ENCODE measurements around the gene GLCCI1.

GLCCI1 gene

DNA sequence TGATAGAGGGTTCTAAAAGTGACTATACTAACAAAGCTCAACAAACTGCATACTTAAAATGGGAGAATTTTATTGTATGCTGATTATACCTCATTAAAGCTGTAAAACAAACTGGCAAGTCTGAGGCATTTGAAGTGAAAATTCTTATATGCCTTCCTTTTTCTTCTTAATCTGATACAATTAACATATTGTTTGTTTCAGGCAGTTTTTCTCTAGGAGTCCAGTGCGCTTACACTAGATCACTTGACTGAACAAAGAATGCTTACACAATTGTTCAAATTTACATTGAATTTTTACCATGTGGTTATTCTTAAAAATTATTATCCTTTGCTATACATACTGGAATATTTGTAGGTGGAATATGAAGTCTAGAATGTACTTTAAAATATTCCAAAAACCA lies 89.0 kb downstream of the GLCCI1 start:
- Histone ChIP-seq H3K4me2 (ENCODE audit: low read depth, low read length, poor library complexity, severe bottlenecking) (no peak overlapping the region), H2AFZ (ENCODE audit: low read depth, low read length, severe bottlenecking) (no peak overlapping the region), H3K27ac (ENCODE audit: low read depth, low read length) (no peak overlapping the region), H4K20me1 (ENCODE audit: low read depth, low read length) (no peaks in the 10 kb centered on the region), H3K79me2 (ENCODE audit: insufficient read depth, low read length) (no peaks in the 10 kb centered on the region), H3K9me2 (replicated peaks; ENCODE audit: insufficient read depth, low read length) (no peaks in the 10 kb centered on the region), H3K9ac (ENCODE audit: low read length) (no peak overlapping the region), H3K36me3 (ENCODE audit: low read length) (no peaks in the 10 kb centered on the region), H3K27me3 (ENCODE audit: low read length) (no peaks in the 10 kb centered on the region), H3F3A (ENCODE audit: insufficient read depth) (no peaks in the 10 kb centered on the region), H3K9me3 (ENCODE audit: insufficient read depth, low read length) (no peaks in the 10 kb centered on the region), H3K4me3 (ENCODE audit: insufficient read depth, low read length, poor library complexity, severe bottlenecking) (no peak overlapping the region)
- TF ChIP-seq EZH2phosphoT487 (conservative IDR thresholded peaks at IDR 0.05; ENCODE audit: low read length) = no peak
- TF ChIP-seq, protein P1, sequence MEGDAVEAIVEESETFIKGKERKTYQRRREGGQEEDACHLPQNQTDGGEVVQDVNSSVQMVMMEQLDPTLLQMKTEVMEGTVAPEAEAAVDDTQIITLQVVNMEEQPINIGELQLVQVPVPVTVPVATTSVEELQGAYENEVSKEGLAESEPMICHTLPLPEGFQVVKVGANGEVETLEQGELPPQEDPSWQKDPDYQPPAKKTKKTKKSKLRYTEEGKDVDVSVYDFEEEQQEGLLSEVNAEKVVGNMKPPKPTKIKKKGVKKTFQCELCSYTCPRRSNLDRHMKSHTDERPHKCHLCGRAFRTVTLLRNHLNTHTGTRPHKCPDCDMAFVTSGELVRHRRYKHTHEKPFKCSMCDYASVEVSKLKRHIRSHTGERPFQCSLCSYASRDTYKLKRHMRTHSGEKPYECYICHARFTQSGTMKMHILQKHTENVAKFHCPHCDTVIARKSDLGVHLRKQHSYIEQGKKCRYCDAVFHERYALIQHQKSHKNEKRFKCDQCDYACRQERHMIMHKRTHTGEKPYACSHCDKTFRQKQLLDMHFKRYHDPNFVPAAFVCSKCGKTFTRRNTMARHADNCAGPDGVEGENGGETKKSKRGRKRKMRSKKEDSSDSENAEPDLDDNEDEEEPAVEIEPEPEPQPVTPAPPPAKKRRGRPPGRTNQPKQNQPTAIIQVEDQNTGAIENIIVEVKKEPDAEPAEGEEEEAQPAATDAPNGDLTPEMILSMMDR (IDR thresholded peaks at IDR 0.05; ENCODE audit: insufficient read depth, low read length, poor library complexity, severe bottlenecking) = no peak

- H3K27ac ChIP-seq (ENCODE audit: low read depth, low read length) = no peak overlapping the region
- no peaks in the 10 kb centered on the region for H3K9me2 ChIP-seq (replicated peaks; ENCODE audit: insufficient read depth, low read length)
- no peaks in the 10 kb centered on the region for H3K36me3 ChIP-seq (ENCODE audit: low read length)
- no peaks in the 10 kb centered on the region for H3K27me3 ChIP-seq (ENCODE audit: low read length)
- H4K20me1 ChIP-seq (ENCODE audit: low read depth, low read length) = no peaks in the 10 kb centered on the region
- H3K4me2 ChIP-seq (ENCODE audit: low read depth, low read length, poor library complexity, severe bottlenecking) = no peak overlapping the region
- H3K9me3 ChIP-seq (ENCODE audit: insufficient read depth, low read length) = no peaks in the 10 kb centered on the region
- TF ChIP-seq EZH2phosphoT487 (conservative IDR thresholded peaks at IDR 0.05; ENCODE audit: low read length) = no peak
- TF ChIP-seq, protein P1 (IDR thresholded peaks at IDR 0.05; ENCODE audit: insufficient read depth, low read length, poor library complexity, severe bottlenecking) = no peak
- H3K9ac ChIP-seq (ENCODE audit: low read length) = no peak overlapping the region
- no peak overlapping the region for H2AFZ ChIP-seq (ENCODE audit: low read depth, low read length, severe bottlenecking)
- H3K4me3 ChIP-seq (ENCODE audit: insufficient read depth, low read length, poor library complexity, severe bottlenecking) = no peak overlapping the region
- no peaks in the 10 kb centered on the region for H3F3A ChIP-seq (ENCODE audit: insufficient read depth)
- no peaks in the 10 kb centered on the region for H3K79me2 ChIP-seq (ENCODE audit: insufficient read depth, low read length)
Measured at GRCh38 chr7:8058322-8058721, 89.7 kb downstream of the GLCCI1 start.

DNA sequence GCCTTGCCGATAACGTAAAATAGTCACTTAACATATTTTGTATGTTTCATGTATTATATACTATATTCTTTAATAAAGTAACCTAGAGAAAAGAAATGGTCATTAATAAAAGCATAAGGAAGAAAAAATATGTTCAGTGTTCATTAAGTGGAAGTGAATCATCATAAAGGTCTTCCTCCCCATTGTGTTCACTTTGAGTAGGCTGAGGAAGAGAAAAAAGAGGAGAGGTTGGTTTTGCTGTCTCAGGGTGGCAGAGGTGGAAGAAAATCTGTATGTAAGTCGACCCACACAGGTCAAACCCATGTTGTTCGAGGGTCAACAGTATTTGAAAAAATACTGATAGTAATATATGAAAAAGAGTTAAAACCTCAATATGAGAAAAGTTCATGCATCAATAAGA lies 90.3 kb downstream of the GLCCI1 start:
- no peaks in the 10 kb centered on the region for H3K9me3 ChIP-seq (ENCODE audit: insufficient read depth, low read length)
- no peak overlapping the region for H3K27ac ChIP-seq (ENCODE audit: low read depth, low read length)
- no peaks in the 10 kb centered on the region for H3K36me3 ChIP-seq (ENCODE audit: low read length)
- no peaks in the 10 kb centered on the region for H3K9me2 ChIP-seq (replicated peaks; ENCODE audit: insufficient read depth, low read length)
- no peak overlapping the region for H3K4me2 ChIP-seq (ENCODE audit: low read depth, low read length, poor library complexity, severe bottlenecking)
- H3F3A ChIP-seq (ENCODE audit: insufficient read depth) = no peaks in the 10 kb centered on the region
- H3K9ac ChIP-seq (ENCODE audit: low read length) = no peak overlapping the region
- no peak for TF ChIP-seq EZH2phosphoT487 (conservative IDR thresholded peaks at IDR 0.05; ENCODE audit: low read length)
- TF ChIP-seq, protein P1 (IDR thresholded peaks at IDR 0.05; ENCODE audit: insufficient read depth, low read length, poor library complexity, severe bottlenecking) = no peak
- no peaks in the 10 kb centered on the region for H4K20me1 ChIP-seq (ENCODE audit: low read depth, low read length)
- H2AFZ ChIP-seq (ENCODE audit: low read depth, low read length, severe bottlenecking) = no peak overlapping the region
- H3K79me2 ChIP-seq (ENCODE audit: insufficient read depth, low read length) = no peaks in the 10 kb centered on the region
- no peaks in the 10 kb centered on the region for H3K27me3 ChIP-seq (ENCODE audit: low read length)
- no peak overlapping the region for H3K4me3 ChIP-seq (ENCODE audit: insufficient read depth, low read length, poor library complexity, severe bottlenecking)
